ENCODE data around the gene KCNMA1. TPM values are rescaled to one million over a fixed set of nuclear protein-coding genes. Genes with fewer than 3 reads are reported as not detected.

The KCNMA1 gene
- total RNA-seq, 4 donors from 2014 or later: 68.4 to 170 (median 119) TPM

- Histone ChIP-seq H3K36me3 (no peaks in the 10 kb centered on the region), H3K27ac (peak overlapping the region in 1 of 4 donors; percentile 74), H3K9me3 (no peaks in the 10 kb centered on the region), H3K27me3 (no peaks in the 10 kb centered on the region), H3K4me3 (no peak overlapping the region), H3K4me1 (peaks cover 0 to 30% (median 9%) of the 10 kb centered on the region in 4 donors)
- intact Hi-C loops (cut with DNase I; ENCODE audit: low total_unique reads) (no loop called here), in situ Hi-C loops (cut with MboI; ENCODE audit: low pct_ligation_motif_present in 1 of 4, low pct_unique_long_range_greater_than_20kb in 1 of 4, low sequenced_read_pairs in 3 of 4) (no loop called here)
- 76 to 86% methylated on average over 3 to 9 of the region's 9 CpGs for whole genome bisulfite sequencing, 2 donors (ENCODE audit: low coverage in 1 of 2)
- DNase-seq: no peak
- TF ChIP-seq POLR2A (IDR thresholded peaks at IDR 0.05) (no peak), EP300 (IDR thresholded peaks at IDR 0.05; ENCODE audit: low read depth) (no peak), POLR2AphosphoS5 (IDR thresholded peaks at IDR 0.05) (no peak), CTCF (IDR thresholded peaks at IDR 0.05) (no peak)
These were observed 668.2 kb downstream of the KCNMA1 start for GRCh38 chr10:76969366-76969948.

GRCh38 chr10:76968483-76968882 is 669.1 kb downstream of the KCNMA1 start:
- in situ Hi-C loops (cut with MboI; ENCODE audit: low pct_ligation_motif_present in 1 of 4, low pct_unique_long_range_greater_than_20kb in 1 of 4, low sequenced_read_pairs in 3 of 4): no loop called here
- intact Hi-C loops (cut with DNase I; ENCODE audit: low total_unique reads): no loop called here
- H3K4me1 ChIP-seq: peaks cover 0 to 21% (median 3%) of the 10 kb centered on the region in 4 donors

GRCh38 chr10:76962851-76963250 is 674.8 kb downstream of the KCNMA1 start:
- H3K9me3 ChIP-seq: no peaks in the 10 kb centered on the region
- no peaks in the 10 kb centered on the region for H3K27me3 ChIP-seq
- H3K4me1 ChIP-seq: no peaks in the 10 kb centered on the region
- H3K4me3 ChIP-seq: no peak overlapping the region
- peak overlapping the region in 1 of 4 donors; percentile 66 for H3K27ac ChIP-seq
- TF ChIP-seq EP300 (IDR thresholded peaks at IDR 0.05; ENCODE audit: low read depth) (no peak), CTCF (IDR thresholded peaks at IDR 0.05) (no peak), POLR2A (IDR thresholded peaks at IDR 0.05) (no peak), POLR2AphosphoS5 (IDR thresholded peaks at IDR 0.05) (no peak)
- DNase-seq: no peak
- intact Hi-C loops (cut with DNase I; ENCODE audit: low total_unique reads): no loop called here
- 61 to 79% methylated on average over 3 to 4 of the region's 4 CpGs for WGBS, 2 donors (ENCODE audit: low coverage in 1 of 2)
- no peaks in the 10 kb centered on the region for H3K36me3 ChIP-seq
- in situ Hi-C loops (cut with MboI; ENCODE audit: low pct_ligation_motif_present in 1 of 4, low pct_unique_long_range_greater_than_20kb in 1 of 4, low sequenced_read_pairs in 3 of 4): no loop called here

More at GRCh38 chr10:76968483-76968882, 669.1 kb downstream of the KCNMA1 start:
- Histone ChIP-seq H3K9me3 (no peaks in the 10 kb centered on the region), H3K4me3 (no peak overlapping the region), H3K27ac (peak overlapping the region in 1 of 4 donors; percentile 13), H3K36me3 (no peaks in the 10 kb centered on the region), H3K27me3 (no peaks in the 10 kb centered on the region)
- 40 to 42% methylated on average over 2 of the region's 2 CpGs for WGBS, 2 donors (ENCODE audit: low coverage in 1 of 2)
- peak; percentile 21 for DNase-seq
- TF ChIP-seq POLR2AphosphoS5 (IDR thresholded peaks at IDR 0.05) (no peak), CTCF (IDR thresholded peaks at IDR 0.05) (no peak), EP300 (IDR thresholded peaks at IDR 0.05; ENCODE audit: low read depth) (no peak), POLR2A (IDR thresholded peaks at IDR 0.05) (no peak)

DNA sequence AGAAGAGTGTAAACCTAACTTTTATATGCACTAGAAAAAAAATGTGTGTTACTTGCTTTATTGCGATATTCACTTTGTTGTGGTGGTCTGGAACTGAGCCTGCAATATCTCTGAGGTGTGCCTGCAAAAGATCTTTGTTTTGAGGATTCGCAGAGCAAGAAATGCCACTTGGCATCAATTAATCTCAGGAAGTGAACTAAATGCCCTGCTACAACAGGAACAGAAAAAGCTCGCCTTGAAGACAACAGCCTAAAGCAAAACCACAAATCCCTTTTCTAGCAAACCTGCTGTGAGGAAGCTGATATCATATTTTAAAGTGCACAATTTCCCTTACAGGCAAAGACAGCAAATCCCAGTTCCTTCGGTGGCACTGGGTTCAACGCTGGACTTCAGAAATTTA is 675.8 kb downstream of the KCNMA1 start:
- H3K9me3 ChIP-seq: no peaks in the 10 kb centered on the region
- in situ Hi-C loops (cut with MboI; ENCODE audit: low pct_ligation_motif_present in 1 of 4, low pct_unique_long_range_greater_than_20kb in 1 of 4, low sequenced_read_pairs in 3 of 4): no loop called here

More for the DNA sequence above, 675.8 kb downstream of the KCNMA1 start:
- DNase-seq: no peak
- no peaks in the 10 kb centered on the region for H3K27me3 ChIP-seq
- H3K4me1 ChIP-seq: no peaks in the 10 kb centered on the region
- no peak overlapping the region for H3K4me3 ChIP-seq
- intact Hi-C loops (cut with DNase I; ENCODE audit: low total_unique reads): no loop called here
- no peaks in the 10 kb centered on the region for H3K36me3 ChIP-seq
- no peak for TF ChIP-seq CTCF (IDR thresholded peaks at IDR 0.05)
- no peak for TF ChIP-seq EP300 (IDR thresholded peaks at IDR 0.05; ENCODE audit: low read depth)
- TF ChIP-seq POLR2A (IDR thresholded peaks at IDR 0.05): no peak
- TF ChIP-seq POLR2AphosphoS5 (IDR thresholded peaks at IDR 0.05): peak in 2 of 3 donors; percentile 59 to 60
- WGBS, 2 donors (ENCODE audit: low coverage in 1 of 2): 62 to 66% methylated on average over 4 to 5 of the region's 5 CpGs
- H3K27ac ChIP-seq: peak overlapping the region in 2 of 4 donors; percentile 2 to 66
